Tibial nerve (tissue), 4 donors: Measurements from ENCODE around the gene TNXB.

ENCODE experiments used
- CTCF ChIP-seq, 5 experiments: fragments of 200-600 bp in 3 of 5; fragments of 450-650 bp in 2 of 5; sonication (generic) in 3 of 5; IDR thresholded peaks; one replicate each; pipeline ENCODE4 v1.5.1; 2016 to 2019; ENCODE audit warnings: antibody characterized with exemption in 5 of 5, mild to moderate bottlenecking in 3 of 5, moderate library complexity in 2 of 5
- EP300 ChIP-seq, 2 donors: sonication (generic); formaldehyde crosslinking; IDR thresholded peaks; one replicate each; pipeline ENCODE4 v1.6.1; 2017; ENCODE audit warnings: antibody characterized with exemption in 2 of 2, mild to moderate bottlenecking in 1 of 2

DNA sequence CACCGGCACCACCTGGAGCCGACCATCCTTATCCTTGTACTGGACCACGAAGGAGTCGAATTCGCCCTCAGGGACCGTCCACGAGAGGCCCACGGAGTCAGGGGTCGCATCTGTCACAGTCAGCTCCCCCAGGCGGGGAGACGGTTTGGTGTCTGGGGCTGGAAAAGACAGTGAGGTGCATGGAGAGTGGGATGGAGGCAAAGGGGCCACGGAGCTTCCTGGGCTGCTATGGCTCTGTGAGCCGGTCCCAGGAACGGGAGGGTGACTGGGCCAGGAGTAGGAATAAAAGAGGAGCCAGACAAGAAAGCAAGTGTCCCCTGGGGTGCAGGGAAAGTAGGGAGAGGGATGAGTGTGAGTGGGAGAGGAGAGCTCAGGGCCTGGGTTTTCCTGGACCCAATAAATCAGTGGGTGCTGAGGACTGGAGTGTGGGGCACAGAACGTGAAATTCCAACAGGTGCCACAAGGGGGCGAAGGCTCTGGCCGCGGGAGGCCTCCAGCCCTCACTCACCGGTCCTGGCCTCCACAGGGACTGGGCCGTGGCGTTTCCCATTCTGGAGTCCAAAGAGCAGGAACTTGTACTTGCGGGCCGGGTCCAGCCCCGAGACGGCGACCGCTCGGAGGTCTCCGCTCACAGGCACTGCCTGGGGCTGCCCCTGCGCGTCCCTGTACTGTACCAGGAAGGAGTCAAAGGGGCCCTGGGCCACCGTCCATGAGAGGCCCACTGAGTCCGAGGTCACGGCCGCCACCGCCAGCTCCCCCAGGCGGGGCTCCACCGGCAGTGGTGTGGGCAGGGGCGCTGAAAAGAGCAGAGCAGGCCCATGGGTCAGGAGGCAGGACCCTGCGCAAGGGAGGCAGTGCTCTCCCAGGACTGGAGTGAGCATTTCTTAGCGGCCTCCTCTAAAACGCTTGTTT is 61.0 kb downstream of the TNXB start:
- TF ChIP-seq CTCF (IDR thresholded peaks at IDR 0.05) (peak; percentile 82 to 94 (median 90)), EP300 (IDR thresholded peaks at IDR 0.05) (peak in 1 of 2 donors; percentile 49)
